H9 (cell line): ENCODE data around the gene BCAT1. TPM values are rescaled to one million over a fixed set of nuclear protein-coding genes. Genes with fewer than 3 reads are reported as not detected.

Experiments
- DNase-seq: peaks from one replicate; pipeline ENCODE4 v3.0.0-alpha.2; 2017
- H2AFZ ChIP-seq: one replicate; pipeline ENCODE4 v1.6.1; 2013; ENCODE audit warnings: mild to moderate bottlenecking, low read length, control low read depth, moderate library complexity
- H2AK5ac ChIP-seq: 2 replicates; pipeline ENCODE4 v1.6.1; 2013; ENCODE audit warnings: low read length, control low read depth, mixed read lengths; ENCODE audit not compliant: insufficient read length
- H2BK120ac ChIP-seq: one replicate; pipeline ENCODE4 v1.6.1; 2013; ENCODE audit warnings: low read depth, mild to moderate bottlenecking, low read length, control low read depth, inconsistent platforms; ENCODE audit not compliant: poor library complexity, severe bottlenecking
- H2BK12ac ChIP-seq: 2 replicates; pipeline ENCODE4 v1.6.1; 2013; ENCODE audit warnings: low read length, control low read depth, mixed read lengths, low read depth; ENCODE audit not compliant: insufficient read length
- H2BK15ac ChIP-seq: 2 replicates; pipeline ENCODE4 v1.6.1; 2013; ENCODE audit warnings: low read depth, low read length, control low read depth
- H2BK20ac ChIP-seq: one replicate; pipeline ENCODE4 v1.6.1; 2013; ENCODE audit warnings: low read depth, mild to moderate bottlenecking, low read length, control low read depth, inconsistent platforms; ENCODE audit not compliant: poor library complexity, severe bottlenecking
- H2BK5ac ChIP-seq: 2 replicates; pipeline ENCODE4 v1.6.1; 2013; ENCODE audit warnings: low read length, control low read depth, mixed read lengths; ENCODE audit not compliant: insufficient read length
- H3K14ac ChIP-seq: 2 replicates; pipeline ENCODE4 v1.6.1; 2013; ENCODE audit warnings: low read length, control low read depth; ENCODE audit not compliant: insufficient read depth
- H3K18ac ChIP-seq: 2 replicates; pipeline ENCODE4 v1.6.1; 2013; ENCODE audit warnings: low read depth, mild to moderate bottlenecking, mixed read lengths, low read length, control low read depth; ENCODE audit not compliant: insufficient read length
- H3K23ac ChIP-seq: 2 replicates; pipeline ENCODE4 v1.6.1; 2013; ENCODE audit warnings: low read length, control low read depth, mixed read lengths, low read depth; ENCODE audit not compliant: insufficient read length
- H3K23me2 ChIP-seq: 2 replicates; pipeline ENCODE4 v1.6.1; 2013; ENCODE audit warnings: low read depth, mild to moderate bottlenecking, mixed read lengths, low read length, control low read depth; ENCODE audit not compliant: insufficient read length, poor library complexity, severe bottlenecking
- H3K27ac ChIP-seq: 2 replicates; pipeline ENCODE4 v1.5.1; 2013; ENCODE audit warnings: low read length, control low read depth, mixed read lengths, low read depth; ENCODE audit not compliant: insufficient read length
- H3K27me3 ChIP-seq: 2 replicates; pipeline ENCODE4 v1.6.1; 2013; ENCODE audit warnings: low read length, control low read depth, inconsistent platforms; ENCODE audit not compliant: insufficient read depth
- H3K4ac ChIP-seq: 2 replicates; pipeline ENCODE4 v1.6.1; 2013; ENCODE audit warnings: low read depth, mild to moderate bottlenecking, control low read depth, inconsistent platforms, low read length, moderate library complexity
- H3K4me1 ChIP-seq: 2 replicates; pipeline ENCODE4 v1.6.1; 2013; ENCODE audit warnings: low read length, control low read depth, inconsistent platforms; ENCODE audit not compliant: insufficient read depth
- H3K4me2 ChIP-seq: 2 replicates; pipeline ENCODE4 v1.6.1; 2013; ENCODE audit warnings: low read length, control low read depth, mixed read lengths; ENCODE audit not compliant: insufficient read length, insufficient read depth
- H3K56ac ChIP-seq: 2 replicates; pipeline ENCODE4 v1.6.1; 2013; ENCODE audit warnings: low read depth, mild to moderate bottlenecking, mixed read lengths, low read length, control low read depth; ENCODE audit not compliant: insufficient read length
- H3K79me1 ChIP-seq: 2 replicates; pipeline ENCODE4 v1.6.1; 2013; ENCODE audit warnings: low read depth, mild to moderate bottlenecking, moderate library complexity, low read length, control low read depth, inconsistent platforms; ENCODE audit not compliant: insufficient read depth, poor library complexity, severe bottlenecking
- H3K79me2 ChIP-seq: 2 replicates; pipeline ENCODE4 v1.6.1; 2013; ENCODE audit warnings: low read length, control low read depth, inconsistent platforms; ENCODE audit not compliant: insufficient read depth
- H3K9ac ChIP-seq: 2 replicates; pipeline ENCODE4 v1.6.1; 2013; ENCODE audit warnings: low read length, control low read depth, mixed read lengths; ENCODE audit not compliant: insufficient read length; ENCODE audit errors: extremely low read depth
- H3K9me3 ChIP-seq: one replicate; pipeline ENCODE4 v1.6.1; 2013; ENCODE audit warnings: low read depth, low read length, inconsistent platforms; ENCODE audit not compliant: control insufficient read depth
- H3T11ph ChIP-seq: one replicate; pipeline ENCODE4 v1.6.1; 2013; ENCODE audit warnings: mild to moderate bottlenecking, low read length, control low read depth, inconsistent platforms
- H4K20me1 ChIP-seq: one replicate; pipeline ENCODE4 v1.6.1; 2013; ENCODE audit not compliant: control insufficient read depth, insufficient read length, insufficient read depth
- H4K5ac ChIP-seq: 2 replicates; pipeline ENCODE4 v1.6.1; 2013; ENCODE audit warnings: low read depth, mild to moderate bottlenecking, mixed read lengths, low read length, control low read depth; ENCODE audit not compliant: insufficient read length
- H4K8ac ChIP-seq: replicated peaks from 2 replicates; pipeline ENCODE4 v1.6.1; 2013; ENCODE audit warnings: low read length, control low read depth, mixed read lengths, low read depth; ENCODE audit not compliant: insufficient read length
- H4K91ac ChIP-seq: 2 replicates; pipeline ENCODE4 v1.6.1; 2013; ENCODE audit warnings: low read depth, mild to moderate bottlenecking, moderate library complexity, mixed read lengths, low read length, control low read depth; ENCODE audit not compliant: insufficient read length
- H3K27ac Mint-ChIP-seq, 3 experiments: 2 replicates in 2 of 3; 3 replicates in 1 of 3; pipeline ENCODE4 v1.8.0; 2020 to 2021; ENCODE audit warnings: mixed read lengths in 3 of 3, mild to moderate bottlenecking in 1 of 3, moderate library complexity in 1 of 3
- H3K27me3 Mint-ChIP-seq: 2 replicates; pipeline ENCODE4 v1.8.0; 2021; ENCODE audit warnings: low read depth, mild to moderate bottlenecking, moderate library complexity, mixed read lengths
- H3K36me3 Mint-ChIP-seq, 3 experiments: 2 replicates in 2 of 3; 3 replicates in 1 of 3; pipeline ENCODE4 v1.8.0; 2020 to 2021; ENCODE audit warnings: low read depth in 3 of 3, mixed read lengths in 3 of 3; ENCODE audit not compliant: insufficient read depth in 1 of 3
- H3K4me1 Mint-ChIP-seq, 2 experiments: 2 replicates each; pipeline ENCODE4 v1.8.0; 2020; ENCODE audit warnings: mixed read lengths in 2 of 2
- H3K4me3 Mint-ChIP-seq, 2 experiments: 2 replicates in 1 of 2; 3 replicates in 1 of 2; pipeline ENCODE4 v1.8.0; 2020 to 2021; ENCODE audit warnings: mild to moderate bottlenecking in 2 of 2, mixed read lengths in 2 of 2, moderate library complexity in 1 of 2
- H3K9me3 Mint-ChIP-seq, 2 experiments: 2 replicates in 1 of 2; 3 replicates in 1 of 2; pipeline ENCODE4 v1.8.0; 2020; ENCODE audit warnings: mild to moderate bottlenecking in 2 of 2, mixed read lengths in 2 of 2, moderate library complexity in 1 of 2
- WGBS: extraction: QIAGEN DNeasy Blood & Tissue Kit; methylation state at CpG from one replicate; pipeline ENCODE4 v1.1.7; 2013; ENCODE audit warnings: missing lambda C conversion rate, low lambda C conversion rate, mixed read lengths; ENCODE audit not compliant: insufficient read length; ENCODE audit errors: extremely low coverage; 5-methylcytosine and 5-hydroxymethylcytosine counted together
- total RNA-seq: library from RNA; stranded (reverse); gene quantifications from 2 replicates; pipeline ENCODE4 v1.2.1, GENCODE V29; 2021
- TF ChIP-seq, protein P1 (sequence below): fragments of 200-600 bp; sonication (generic); conservative IDR thresholded peaks from 3 replicates; pipeline ENCODE4 v1.8.0; 2021; ENCODE audit warnings: antibody characterized with exemption, mild to moderate bottlenecking

Gene BCAT1
- total RNA-seq, 1 experiment from 2014 or later, result 244 TPM

DNA sequence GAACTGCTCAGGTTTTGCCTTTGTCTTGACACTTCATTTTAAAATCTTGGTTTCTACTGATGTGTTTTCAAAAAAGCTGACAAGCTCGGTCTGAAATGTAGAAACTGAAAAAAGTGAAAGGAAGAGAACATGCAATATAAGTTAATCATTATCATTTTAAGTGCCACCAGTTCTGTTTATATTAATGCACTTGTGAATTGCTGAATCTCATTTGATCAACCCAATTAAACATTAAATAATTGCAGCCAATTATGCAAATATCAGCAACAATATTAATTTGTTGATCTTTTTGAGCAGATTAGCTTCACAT lies 133.8 kb downstream of the BCAT1 start:
- no peak overlapping the region for H4K91ac ChIP-seq
- no peaks in the 10 kb centered on the region for H3K4me1 ChIP-seq
- H3K23me2 ChIP-seq, result no peaks in the 10 kb centered on the region
- TF ChIP-seq, protein P1, sequence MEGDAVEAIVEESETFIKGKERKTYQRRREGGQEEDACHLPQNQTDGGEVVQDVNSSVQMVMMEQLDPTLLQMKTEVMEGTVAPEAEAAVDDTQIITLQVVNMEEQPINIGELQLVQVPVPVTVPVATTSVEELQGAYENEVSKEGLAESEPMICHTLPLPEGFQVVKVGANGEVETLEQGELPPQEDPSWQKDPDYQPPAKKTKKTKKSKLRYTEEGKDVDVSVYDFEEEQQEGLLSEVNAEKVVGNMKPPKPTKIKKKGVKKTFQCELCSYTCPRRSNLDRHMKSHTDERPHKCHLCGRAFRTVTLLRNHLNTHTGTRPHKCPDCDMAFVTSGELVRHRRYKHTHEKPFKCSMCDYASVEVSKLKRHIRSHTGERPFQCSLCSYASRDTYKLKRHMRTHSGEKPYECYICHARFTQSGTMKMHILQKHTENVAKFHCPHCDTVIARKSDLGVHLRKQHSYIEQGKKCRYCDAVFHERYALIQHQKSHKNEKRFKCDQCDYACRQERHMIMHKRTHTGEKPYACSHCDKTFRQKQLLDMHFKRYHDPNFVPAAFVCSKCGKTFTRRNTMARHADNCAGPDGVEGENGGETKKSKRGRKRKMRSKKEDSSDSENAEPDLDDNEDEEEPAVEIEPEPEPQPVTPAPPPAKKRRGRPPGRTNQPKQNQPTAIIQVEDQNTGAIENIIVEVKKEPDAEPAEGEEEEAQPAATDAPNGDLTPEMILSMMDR, result no peak
- H3K4me3 Mint-ChIP-seq, result no peak overlapping the region
- no peak overlapping the region for H2AK5ac ChIP-seq
- no peaks in the 10 kb centered on the region for H3K9me3 Mint-ChIP-seq
- H3K4ac ChIP-seq, result no peak overlapping the region
- H3K27me3 ChIP-seq, result no peaks in the 10 kb centered on the region
- no peak overlapping the region for H3T11ph ChIP-seq
- H3K23ac ChIP-seq, result no peak overlapping the region
- no peak overlapping the region for H3K56ac ChIP-seq
- H3K14ac ChIP-seq, result no peak overlapping the region
- no peaks in the 10 kb centered on the region for H3K79me2 ChIP-seq
- H3K9ac ChIP-seq, result no peak overlapping the region
- H2AFZ ChIP-seq, result no peak overlapping the region
- H2BK15ac ChIP-seq, result no peak overlapping the region
- no peak overlapping the region for H3K4me2 ChIP-seq
- no CpG with 5 or more reads among the region's 1 CpG for WGBS
- H3K18ac ChIP-seq, result no peak overlapping the region
- no peak overlapping the region for H2BK5ac ChIP-seq
- H3K79me1 ChIP-seq, result no peaks in the 10 kb centered on the region
- no peak overlapping the region for H2BK120ac ChIP-seq
- no peaks in the 10 kb centered on the region for H3K27me3 Mint-ChIP-seq
- H4K5ac ChIP-seq, result no peak overlapping the region
- H3K27ac ChIP-seq, result no peak overlapping the region
- peaks cover 24 to 52% (median 45%) of the 10 kb centered on the region in 3 experiments; a peak in 6 of 7 replicates for H3K36me3 Mint-ChIP-seq
- no peak overlapping the region for H4K8ac ChIP-seq
- H3K27ac Mint-ChIP-seq, result no peak overlapping the region
- DNase-seq, result no peak
- H2BK20ac ChIP-seq, result no peak overlapping the region
- no peaks in the 10 kb centered on the region for H3K9me3 ChIP-seq
- H3K4me1 Mint-ChIP-seq, result peaks cover 0 to 4% of the 10 kb centered on the region in 2 experiments; a peak in 1 of 4 replicates
- no peaks in the 10 kb centered on the region for H4K20me1 ChIP-seq
- no peak overlapping the region for H2BK12ac ChIP-seq
